HuH-7.5 (cell line): ENCODE data around the gene GPR27.

Source experiments
- DNase-seq: peaks from one replicate; pipeline ENCODE4 v3.0.0; 2011; ENCODE audit warnings: low spot score

Gene GPR27

DNA sequence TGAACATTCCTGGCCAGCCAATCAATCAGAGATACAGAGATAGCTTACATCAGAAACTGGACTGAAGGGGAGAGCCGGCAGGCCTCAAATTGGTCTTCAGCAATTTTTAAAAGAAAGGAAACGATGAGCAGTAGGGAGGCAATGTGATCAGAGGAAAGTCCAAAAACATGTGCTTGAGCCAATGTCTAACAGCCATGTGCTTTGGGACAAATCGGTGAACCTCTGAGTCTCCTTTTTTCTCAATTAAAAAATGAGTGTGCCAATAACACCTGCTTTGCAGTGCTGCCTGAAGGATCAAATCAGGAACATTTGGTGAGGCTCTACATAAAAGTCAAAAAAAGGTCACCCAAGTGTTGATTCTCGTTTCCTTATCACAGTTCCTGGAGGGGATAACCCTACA, 21.0 kb upstream of the GPR27 start:
- DNase-seq, result no peak

DNA sequence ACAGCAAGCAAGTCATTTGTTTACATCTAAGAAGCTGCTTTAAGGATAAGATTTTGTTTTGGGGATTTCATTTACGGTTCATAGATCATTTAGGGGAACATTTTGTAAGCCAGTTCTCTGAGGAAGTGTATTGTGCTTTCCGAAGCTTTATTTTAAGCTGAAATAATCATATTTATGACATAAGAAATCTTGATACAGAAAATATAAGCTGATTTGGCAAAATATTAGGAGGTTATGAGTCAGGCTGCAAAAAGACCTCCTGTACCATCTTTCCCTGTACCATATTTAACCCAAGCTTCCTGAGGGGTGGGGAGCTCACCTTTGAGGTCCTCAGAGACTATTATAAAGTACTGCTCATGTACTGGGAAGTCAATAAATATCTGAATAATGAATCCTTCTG, 20.3 kb upstream of the GPR27 start:
- DNase-seq, result no peak

DNA sequence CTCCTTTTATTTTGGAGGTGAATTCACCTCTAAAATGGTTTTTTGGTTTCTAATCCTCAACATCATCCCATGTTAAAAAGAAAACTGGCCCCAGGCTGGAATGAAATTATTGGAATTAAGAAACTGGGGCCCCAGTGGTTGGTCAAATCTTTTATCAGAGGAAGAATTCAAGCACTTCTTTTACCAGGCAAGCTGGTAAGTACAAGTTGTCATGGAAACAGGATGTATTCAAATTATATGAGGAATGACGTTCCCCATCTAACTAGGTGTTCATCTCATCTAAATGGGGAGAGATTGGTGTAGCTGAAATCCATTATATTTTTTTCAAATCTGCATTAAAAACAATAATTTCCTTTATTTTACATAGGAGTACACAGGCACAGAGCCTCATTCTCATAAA, 18.8 kb upstream of the GPR27 start:
- DNase-seq, result no peak

DNA sequence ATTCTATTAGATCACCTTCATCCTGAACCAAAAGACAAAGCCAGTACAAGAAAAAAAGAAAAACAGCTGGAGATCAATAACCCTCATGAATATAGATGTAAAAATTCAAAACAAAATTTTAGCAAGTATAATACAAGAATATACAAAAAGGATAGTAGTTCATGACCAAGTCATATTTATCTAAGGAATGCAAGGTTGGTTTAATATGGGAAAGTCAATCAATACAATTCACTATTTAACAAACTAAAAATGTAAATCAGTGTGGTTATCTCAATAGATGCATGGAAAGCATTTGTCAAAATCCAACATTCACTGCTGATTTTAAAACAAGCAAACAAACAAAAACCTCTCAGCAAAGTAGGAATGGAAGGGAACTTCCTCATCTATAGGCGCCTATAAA, 11.0 kb upstream of the GPR27 start:
- no peak for DNase-seq

DNA sequence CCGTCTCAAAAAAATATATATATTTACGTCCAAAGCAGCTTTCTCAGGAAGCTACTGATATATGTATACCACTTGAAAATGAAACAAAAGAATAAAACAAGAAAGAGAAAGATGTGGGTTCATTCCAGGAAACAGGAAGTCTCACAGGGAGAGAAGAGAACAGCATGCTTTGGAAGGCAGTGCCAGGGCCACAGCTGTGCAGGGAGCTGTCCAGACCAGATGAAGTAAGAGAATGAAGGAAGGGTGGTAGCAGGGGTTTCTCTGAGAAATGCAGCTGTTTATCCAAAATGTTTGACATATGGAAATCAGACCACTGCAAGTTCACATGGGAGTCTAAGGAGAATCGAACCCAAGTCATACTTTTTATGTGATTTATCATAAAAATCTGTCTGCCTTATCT, 8.9 kb upstream of the GPR27 start:
- no peak for DNase-seq

DNA sequence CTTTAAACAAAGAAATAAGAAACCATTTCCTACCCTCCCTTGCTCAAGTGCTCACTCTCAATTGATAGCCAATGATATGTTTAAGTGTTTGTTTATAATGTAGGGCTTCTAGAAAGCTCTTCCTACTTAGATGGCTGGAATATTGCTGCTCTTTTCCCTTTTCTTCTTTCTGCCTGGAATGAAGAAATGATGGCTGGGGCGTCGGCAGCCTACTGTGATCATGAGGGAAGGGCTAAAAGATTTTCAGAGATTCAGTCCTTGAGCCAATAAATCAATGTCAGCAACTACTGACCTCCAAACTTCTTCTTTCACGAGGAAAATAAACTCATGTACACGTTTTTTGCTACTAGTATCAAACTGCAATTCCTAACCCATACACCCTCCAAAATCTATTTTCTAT, 2.1 kb upstream of the GPR27 start:
- no peak for DNase-seq

DNA sequence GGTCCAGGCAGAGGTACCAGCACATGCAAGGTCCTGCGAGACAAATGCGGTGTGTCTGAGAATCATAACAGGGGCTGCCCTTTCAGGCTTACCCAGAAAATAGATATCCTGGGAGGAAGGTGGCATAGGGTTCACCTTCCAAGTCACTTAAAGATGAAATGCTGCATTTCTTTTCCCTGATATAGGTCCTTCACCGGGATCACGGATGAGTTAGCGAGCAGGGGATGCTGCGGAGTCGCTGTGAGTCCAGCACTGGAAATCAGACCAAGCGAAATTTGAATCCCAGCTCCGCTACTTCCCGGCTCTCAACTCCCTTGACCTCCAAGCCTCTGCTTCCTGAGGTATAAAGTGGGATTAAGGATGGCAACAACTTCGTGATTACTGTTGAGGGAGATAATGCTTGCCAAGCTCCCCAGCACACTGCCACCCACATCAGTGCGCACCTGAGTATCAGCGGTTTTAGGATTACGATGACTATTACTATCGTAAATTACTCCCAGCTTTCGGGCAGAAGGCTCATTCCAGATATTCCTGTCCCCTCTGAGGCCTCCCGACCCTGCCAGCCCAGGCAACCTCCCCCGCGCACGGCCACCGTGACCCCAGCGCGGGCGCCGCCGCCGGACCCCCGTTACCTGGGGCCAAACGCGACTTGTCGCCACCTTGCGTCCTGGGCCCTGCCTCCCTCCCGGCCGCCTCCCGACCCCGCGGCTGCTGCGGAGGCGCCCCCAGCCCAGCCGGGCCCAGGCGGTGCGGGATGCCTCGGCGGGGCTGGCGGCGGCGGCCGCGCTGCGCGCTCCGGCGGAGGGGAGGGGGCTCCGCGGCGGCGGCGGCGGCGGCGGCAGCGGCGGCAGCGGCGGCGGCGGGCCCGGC, 589 bp upstream of the GPR27 start:
- DNase-seq, result no peak

DNA sequence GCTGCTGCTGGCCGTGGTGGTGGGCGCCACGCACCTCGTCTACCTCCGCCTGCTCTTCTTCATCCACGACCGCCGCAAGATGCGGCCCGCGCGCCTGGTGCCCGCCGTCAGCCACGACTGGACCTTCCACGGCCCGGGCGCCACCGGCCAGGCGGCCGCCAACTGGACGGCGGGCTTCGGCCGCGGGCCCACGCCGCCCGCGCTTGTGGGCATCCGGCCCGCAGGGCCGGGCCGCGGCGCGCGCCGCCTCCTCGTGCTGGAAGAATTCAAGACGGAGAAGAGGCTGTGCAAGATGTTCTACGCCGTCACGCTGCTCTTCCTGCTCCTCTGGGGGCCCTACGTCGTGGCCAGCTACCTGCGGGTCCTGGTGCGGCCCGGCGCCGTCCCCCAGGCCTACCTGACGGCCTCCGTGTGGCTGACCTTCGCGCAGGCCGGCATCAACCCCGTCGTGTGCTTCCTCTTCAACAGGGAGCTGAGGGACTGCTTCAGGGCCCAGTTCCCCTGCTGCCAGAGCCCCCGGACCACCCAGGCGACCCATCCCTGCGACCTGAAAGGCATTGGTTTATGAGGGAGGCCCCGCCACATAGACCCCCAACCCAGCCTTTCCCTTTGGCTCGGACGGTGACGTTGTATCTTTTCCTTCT, 1.1 kb downstream of the GPR27 start:
- DNase-seq, result no peak

DNA sequence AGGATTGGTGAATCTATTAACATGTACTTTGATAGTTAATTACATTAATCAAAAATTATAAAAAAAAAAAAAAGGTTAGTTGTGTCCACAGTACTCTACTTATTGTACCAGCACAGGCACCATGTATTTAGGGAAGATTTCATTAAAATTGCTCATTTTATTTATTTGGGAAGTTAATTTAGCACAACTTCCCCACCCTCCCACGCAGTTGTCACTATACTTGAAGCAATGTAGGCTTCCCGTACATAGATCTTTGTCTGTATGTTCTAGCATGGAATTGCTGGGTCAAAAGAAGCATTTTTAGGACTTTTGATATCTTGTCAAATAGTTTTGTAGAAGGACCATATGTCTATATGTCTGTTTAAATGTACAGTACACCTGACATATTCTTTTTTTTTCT, 4.4 kb downstream of the GPR27 start:
- no peak for DNase-seq

DNA sequence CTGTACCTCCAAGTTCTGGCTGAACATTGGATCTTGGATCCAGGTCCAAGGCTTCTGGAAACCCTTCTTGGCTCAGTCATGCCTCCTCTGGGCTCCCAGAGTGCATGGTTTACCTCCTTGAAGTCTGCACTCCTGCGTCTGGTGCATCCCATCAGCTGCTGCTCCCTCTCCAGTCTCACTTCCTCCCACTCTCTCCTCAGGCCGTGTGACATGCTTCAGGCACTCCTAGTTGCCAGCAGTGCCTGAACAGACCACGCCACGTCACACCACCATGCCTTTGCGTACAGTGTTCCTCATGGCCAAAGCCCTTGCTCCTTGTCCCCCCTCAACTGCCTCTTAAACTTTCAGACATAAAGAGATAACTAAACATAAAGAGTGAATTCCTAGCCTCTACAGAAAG, 5.7 kb downstream of the GPR27 start:
- no peak for DNase-seq

DNA sequence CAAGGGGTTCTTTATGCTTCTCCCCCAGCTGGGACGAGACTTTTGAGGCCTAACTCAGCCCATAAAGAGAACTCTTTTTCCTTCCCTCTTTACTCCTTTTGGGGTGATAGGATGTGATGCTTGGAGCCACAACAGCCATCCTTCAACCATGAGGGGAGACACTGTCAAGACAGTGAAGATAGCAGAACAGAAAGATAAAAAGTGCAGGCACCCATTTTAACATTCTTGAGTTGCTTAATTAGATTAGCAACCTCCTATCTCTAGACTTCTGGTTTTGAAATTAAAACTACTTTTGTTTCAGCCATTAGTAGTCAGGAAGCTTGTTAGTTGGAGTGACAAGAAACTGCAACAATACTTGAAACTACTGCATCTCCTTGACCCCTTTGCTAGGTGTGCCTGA, 6.5 kb downstream of the GPR27 start:
- DNase-seq, result no peak

DNA sequence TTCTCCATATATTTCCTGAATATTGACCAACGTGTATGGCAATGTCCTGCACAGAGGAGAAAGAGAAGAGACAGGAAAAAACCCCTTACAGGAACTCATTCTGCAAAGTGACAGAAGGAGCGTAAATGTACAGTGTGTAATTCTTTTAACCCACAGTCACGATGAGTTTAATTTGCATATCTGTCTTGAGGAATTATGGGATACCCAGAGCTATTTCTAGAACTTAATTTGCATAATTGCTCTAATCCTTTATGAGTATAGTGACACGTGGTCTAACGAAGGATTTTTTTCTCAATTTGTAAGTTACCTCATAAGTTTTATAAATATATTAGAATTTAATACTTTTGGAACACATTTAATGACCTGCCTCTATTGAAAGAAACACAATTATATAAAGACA, 9.8 kb downstream of the GPR27 start:
- no peak for DNase-seq

DNA sequence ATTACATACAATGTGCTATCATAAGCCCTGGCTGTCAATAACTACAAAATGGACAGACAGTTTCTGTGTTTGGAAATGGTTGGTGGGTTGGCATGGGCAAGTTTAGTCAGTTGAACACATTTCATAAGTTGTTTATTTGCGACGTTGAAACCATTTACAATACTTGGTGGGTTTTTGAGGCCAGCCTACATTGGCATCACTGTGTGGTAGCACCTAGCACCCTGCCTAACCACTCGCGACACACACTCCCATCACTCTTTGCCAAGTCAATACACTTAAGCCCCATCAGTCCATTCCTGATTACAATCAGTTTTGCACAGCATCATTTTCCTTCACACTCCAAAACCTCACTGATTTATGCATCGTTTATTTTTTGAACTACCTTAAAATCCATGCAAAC, 17.5 kb downstream of the GPR27 start:
- DNase-seq, result no peak

DNA sequence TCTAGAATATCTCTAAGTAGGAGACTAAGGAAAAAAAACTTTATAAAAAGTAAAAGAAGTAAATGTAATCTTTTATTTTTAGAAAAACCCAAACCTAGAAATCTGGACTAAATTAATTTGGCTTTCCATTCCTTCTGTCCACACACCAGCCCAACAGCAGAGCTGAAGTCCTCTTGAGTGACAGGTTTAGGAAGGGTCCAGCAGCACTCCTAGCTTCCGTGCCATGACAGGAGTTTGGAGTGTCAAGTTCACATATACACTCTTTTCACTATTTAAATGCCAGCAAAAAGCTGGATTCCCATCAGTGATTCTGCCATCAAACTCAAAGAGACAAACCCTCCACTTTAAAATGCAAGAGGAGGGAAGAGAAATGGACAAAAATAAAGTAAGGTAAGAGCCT, 18.2 kb downstream of the GPR27 start:
- no peak for DNase-seq

DNA sequence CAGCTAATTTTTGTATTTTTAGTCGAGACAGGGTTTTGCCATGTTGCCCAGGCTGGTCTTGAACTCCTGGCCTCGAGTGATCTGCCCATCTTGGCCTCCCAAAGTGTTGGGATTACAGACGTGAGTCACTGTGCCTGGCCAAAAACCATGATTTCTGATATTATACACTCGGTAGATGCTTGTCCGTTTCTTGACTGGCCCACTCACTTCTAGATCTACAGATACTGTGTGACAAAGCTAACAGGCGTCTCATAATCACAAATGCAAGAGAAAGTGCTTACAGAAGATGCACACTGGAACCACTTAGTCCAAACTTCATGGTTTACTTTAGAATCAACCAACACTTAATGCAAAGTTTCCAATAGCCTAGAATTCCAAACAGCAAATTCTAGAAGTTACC, 22.9 kb downstream of the GPR27 start:
- no peak for DNase-seq

DNA sequence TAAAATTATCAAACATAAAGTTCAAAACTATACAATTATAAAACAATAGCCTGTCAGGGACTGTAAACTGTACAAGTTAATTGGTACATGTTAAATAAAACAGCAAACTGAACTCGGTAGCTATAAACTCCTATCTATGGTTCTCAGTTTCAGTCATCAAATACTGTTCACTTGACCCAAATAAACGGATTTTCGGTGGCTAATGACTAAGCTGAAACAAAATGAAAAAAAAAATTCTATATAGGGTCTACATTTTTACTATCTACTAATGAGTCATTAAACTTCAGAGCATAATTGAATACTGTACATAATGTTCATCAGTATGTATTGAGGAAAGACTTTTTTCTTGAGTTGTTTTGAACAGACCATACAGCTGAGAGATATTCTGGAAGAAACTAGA, 24.7 kb downstream of the GPR27 start:
- no peak for DNase-seq

DNA sequence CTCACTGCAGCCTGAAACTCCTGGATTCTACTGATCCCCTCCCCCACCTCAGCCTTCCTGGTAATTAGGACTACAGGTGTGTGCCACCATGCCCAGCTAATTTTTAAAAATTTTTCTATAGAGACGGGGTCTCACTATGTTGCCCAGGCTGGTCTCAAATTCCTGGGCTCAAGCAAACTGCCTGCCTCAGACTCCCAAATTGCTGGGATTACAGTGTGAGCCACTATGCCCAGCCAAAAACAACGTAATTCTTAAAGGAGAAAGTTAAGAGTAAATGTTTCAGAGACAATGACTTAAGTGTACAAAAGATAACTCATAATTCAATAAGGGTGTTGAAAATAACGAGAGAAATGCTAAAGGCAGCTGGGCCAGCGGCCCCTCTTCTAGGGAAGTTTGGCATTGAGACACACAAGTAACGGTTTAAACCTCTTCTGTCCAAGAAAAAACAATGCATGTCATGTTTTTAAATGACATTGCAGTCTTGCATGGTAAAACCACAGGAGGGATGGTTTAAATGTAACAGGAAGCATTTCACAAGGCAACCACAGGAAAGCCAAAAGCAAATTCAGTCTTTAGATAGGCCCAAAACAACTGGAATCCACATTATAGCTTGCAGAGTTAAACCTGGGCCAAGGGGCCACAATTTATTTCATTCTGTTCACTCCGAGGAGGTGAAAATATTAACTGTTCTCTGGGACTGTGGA, 26.2 kb downstream of the GPR27 start:
- DNase-seq, result no peak

DNA sequence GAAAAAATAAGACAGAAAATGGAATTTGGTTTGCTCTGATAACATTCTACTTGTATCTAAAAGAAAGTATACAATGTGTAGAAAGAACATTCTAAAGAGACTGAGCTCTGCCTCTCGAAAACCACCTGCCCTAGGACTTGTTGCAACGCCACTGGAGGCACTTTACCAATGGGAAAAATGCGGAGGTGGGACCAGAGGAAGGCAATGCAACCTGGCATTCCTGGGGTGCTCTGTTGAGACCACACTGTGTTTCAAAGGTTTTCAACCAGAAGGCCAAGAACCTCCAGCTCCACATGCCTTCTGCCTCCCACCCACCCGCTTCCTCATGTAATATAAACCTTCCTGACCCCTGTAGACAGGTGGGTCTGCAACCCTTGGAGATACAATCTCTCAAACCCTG, 26.8 kb downstream of the GPR27 start:
- DNase-seq, result no peak

DNA sequence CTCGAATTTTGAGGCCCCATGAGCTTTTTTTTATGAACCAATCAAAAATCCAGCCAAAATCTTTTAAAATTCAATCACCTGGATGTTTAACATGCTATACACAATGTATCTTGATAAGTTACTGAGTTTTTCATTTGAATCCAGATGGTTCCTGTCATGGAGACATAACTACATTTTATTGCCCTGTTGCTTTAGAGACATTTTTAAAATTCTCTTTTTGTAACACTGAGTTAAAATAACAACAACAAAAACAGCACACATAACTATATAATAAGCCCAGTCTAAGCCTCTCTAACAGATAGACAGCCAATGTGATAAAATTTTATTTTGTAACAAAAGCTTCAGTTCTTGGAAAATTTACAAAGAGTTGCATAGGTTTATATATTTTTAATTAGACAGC, 29.5 kb downstream of the GPR27 start:
- no peak for DNase-seq

DNA sequence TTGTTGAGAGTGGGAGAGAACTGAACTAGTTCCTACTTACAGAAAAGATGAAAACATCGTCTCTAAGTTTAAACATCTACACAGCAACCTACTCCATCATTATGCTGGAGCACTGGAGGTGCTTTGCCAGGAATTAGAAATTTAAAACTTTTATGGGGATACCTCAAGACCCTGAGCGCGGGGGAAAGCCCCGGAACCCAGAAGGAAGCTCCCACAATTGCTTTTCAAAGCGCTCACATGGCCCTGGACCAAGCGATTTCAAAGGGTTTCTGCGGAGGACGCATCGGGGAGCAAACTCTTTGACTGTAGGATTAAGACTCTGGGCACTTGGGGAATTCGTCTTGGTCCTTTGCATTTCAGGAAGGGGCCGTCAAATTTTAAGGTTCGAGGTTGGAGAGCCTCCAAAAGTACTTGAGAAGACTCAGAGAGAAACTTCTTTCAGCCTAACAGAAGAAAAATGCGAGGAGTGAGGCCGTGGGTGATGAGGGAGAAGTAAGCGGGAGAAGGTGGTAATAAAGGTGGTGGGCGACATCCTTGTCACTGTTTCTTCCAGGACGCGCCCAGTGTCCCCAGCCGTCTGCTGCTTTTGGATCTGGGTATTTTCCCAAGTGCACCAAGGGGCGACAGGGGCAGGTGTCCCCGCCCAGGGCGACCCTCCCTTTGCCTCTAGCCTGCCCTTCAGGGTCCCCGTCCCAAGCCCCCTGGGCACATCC, 30.7 kb downstream of the GPR27 start:
- DNase-seq, result no peak

DNA sequence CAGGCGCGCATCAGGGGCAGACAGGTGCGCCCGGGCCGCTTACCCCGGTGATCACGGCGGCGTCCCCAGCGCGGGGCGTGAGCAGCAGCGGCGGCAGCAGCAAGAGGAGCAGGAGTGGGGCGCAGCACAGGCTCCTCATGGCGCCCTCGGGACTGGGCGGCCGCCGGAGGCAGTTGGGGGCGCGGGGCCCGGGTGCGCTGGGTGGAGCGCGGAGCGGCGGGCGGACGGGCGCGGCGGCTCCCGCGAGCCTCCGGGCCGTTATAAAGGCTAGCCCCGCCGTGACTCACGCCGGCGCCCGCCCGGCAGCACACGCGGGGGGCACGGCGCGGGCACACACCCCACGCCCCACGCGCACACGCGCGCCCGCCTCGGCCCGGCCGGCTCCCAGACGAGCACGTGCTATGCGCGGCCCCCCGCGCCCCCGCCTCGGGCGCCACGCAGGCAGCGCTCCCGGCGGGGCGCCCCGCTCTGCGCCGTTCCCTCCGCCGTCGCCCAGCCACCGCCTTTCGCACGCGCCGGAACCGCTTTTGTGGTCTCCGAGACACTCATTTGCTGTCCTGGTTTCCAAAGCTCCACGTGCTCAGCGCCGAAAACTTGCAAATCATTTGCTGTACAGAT, 31.4 kb downstream of the GPR27 start, which contains the start of gene PROK2:
Gene PROK2 (minus strand): TSS at position 235 of the 618 bp plus-strand sequence. CDS start 96 bp downstream, at position 139.
- DNase-seq, result no peak
